Measurements from ENCODE around the gene PDGFRB.

The PDGFRB gene

GRCh38 chr5:150146235-150146634, 9.4 kb downstream of the PDGFRB start:
- DNase-seq, result no peak

DNA sequence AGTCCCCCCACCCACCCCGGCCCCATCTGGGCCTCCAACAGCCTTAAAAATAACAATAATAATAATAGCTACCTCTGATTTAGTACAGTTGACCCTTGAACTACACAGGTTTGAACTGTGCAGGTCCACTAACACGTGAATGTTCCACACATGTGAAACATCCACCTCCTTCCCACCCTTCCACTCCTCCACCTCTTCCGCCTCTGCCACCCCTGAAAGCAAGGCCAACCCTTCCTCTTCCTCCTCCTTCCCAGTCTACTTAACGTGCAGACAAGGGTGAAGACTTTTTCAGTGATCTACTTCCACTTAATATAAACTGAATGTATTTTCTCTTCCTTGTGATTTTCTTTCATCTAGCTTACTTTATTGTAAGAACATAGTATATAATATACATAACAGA, 10.8 kb downstream of the PDGFRB start:
- DNase-seq, result no peak

DNA sequence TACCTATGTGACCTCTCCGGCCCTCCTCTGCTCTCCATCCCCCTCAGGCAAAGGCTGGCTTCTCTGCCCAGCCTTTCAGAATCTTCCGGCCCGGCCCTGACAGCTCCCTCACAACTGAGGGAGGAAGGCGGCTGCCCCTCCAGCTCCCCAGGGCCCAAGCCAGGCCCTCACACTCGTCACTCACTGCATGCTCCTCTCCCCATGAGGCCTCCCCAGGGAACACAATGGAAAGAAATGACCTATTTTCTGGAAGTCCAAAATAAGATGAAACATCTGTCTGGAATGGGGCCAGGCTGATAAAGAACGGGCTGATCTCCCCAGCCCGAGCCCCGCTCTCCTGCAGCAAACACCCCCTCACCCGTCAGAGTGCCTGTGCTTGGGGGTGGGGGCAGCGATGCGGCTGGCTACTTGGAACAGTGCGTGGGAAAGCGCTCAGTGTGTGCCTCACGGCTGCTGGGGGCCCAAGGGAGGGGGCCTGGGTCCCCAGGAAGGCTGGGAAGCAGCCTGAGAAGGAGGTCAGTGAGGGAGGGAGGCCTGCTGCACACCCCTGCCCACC, 11.3 kb downstream of the PDGFRB start:
- DNase-seq, result peak in 13 of 51 donors; percentile 12 to 47 (median 34)

GRCh38 chr5:150143350-150144245, 12.0 kb downstream of the PDGFRB start:
- peak in 19 of 51 donors; percentile 3 to 69 (median 30) for DNase-seq

DNA sequence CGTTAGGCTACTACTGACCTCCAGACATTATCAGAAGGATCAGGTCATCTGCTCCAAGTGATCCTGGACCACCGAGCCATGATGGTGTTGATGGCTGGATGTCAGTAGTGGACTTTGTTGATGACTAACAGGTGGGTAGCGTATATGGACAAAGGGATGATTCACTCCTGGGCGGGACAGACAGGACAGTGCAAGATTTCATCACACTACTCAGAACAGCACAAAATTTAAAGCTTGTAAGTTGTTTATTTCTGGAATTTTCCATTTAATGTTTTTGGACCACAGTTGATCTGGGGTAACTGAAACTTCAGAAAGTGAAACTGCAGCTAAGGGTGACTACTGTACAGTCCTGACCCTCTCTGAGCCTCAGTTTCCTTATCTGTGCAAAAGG, 12.7 kb downstream of the PDGFRB start:
- no peak for DNase-seq

DNA sequence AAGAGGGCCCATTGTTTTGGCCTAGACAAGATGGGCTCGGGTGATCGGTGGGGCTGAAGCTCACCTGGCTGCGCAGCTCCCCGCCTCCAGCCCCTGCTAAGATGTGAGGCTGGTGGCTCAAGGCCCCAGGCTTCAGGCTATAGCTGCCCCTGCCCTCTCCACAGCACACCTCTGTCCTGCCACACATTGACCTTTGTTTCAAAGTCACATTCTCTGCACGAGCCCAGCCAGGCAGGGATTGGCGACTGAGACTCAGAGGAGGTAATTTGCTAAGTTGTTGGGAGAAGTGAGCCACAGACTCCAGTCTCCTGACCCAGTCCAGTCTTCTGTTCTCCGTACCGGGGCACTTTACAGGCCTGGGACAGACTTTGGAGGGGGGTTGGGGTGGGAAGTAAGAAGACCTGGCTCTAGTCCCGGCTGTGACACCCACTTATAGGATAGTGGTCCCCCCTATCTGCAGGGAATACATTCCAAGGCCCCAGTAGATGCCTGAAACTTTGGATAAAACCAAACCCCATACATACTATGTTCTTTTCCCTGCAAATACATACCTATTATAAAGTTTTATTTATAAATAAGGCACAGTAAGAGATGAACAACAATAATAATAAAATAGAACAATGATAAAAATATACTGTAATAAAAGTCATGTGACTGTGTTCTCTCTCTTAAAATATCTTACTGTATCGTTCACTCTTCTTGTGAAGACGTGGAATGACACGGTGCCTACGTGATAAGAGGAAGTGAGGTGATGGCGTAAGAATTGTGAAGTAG, 13.3 kb downstream of the PDGFRB start:
- no peak for DNase-seq

- DNase-seq, result no peak
These were observed 14.0 kb downstream of the PDGFRB start for GRCh38 chr5:150141544-150142184.

- DNase-seq, result no peak
These were observed 14.8 kb downstream of the PDGFRB start for GRCh38 chr5:150140830-150141229.

- DNase-seq, result no peak
These were observed 16.3 kb downstream of the PDGFRB start for GRCh38 chr5:150139334-150139733.

GRCh38 chr5:150138551-150139265, 16.9 kb downstream of the PDGFRB start:
- peak in 31 of 51 donors; percentile 22 to 83 (median 49) for DNase-seq

DNA sequence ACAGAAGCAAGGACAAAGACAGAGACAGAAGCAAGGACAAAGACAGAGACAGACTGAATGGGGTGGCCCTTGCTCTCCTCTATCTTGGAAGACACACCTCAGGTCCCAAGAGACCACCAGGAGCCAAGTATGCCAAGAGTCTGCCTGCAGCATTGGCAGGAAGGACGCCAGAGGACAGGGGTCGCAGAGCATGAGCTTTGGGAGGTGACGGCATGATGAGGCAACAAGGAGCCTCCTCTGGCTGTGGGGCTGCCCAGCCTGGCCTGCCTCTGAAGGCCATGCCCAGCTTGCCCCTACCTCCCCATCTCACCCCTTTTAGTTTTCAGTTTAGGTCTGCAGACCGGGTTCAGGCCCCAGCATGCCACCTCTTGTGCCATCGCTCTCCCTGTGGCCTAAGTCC, 17.6 kb downstream of the PDGFRB start:
- DNase-seq, result no peak

- no peak for DNase-seq
These were observed 18.3 kb downstream of the PDGFRB start for GRCh38 chr5:150137168-150137957.

- no peak for DNase-seq
These were observed 19.1 kb downstream of the PDGFRB start for GRCh38 chr5:150136305-150137167.

- DNase-seq, result no peak
These were observed 19.9 kb downstream of the PDGFRB start for GRCh38 chr5:150135557-150136304.

DNA sequence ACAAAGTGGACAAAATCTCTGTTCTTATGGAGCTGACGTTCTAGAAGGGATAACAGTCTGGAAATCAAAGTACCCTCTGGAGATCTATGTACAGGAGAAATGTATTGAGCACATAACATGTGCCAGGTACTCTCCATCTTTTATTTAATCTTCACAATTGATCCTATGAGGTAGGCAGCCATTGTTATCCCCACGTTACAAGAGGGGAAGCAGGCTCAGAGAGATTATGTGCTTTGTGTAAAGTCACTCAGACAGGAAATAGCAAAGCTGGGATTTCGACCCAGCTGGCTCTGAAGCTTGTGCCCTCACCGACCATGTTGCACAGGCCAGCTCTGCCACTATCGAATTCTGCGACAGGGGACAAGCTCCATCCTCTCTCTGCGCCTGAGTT, 21.5 kb downstream of the PDGFRB start:
- no peak for DNase-seq

- no peak for DNase-seq
These were observed 22.0 kb downstream of the PDGFRB start for GRCh38 chr5:150133581-150134197.

DNA sequence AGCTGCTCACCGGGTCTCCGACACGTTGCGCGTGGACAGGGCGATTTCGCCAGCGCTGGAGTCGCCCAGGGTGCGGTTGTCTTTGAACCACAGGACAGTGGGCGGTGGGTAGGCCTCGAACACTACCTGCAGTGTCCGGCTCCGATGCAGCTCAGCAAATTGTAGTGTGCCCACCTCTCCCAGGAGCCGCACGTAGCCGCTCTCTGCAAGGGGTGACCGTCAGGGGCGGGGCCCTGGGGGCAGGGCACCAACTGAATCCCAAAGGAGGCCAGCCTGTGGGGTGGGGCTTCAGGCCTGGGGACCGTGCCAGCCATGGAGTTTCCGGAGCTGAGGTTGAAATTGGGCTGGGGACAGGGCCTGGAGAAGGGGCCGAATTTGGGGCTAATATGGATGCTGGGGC, 22.9 kb downstream of the PDGFRB start:
- no peak for DNase-seq
